Heart left ventricle (tissue), 13 donors: ENCODE measurements around the gene IRS1.

Source experiments
- POLR2A ChIP-seq, 2 donors: fragments of 450-650 bp; IDR thresholded peaks; one replicate each; pipeline ENCODE4 v1.6.1; 2017; ENCODE audit warnings: antibody characterized with exemption in 2 of 2, mild to moderate bottlenecking in 2 of 2, moderate library complexity in 2 of 2
- TF ChIP-seq, protein P1 (sequence below), 12 donors: fragments of 200-600 bp; sonication (generic) in 4 of 12; IDR thresholded peaks; one replicate each; pipeline versions ENCODE4 v1.5.0 to v1.8.0; 2018 to 2022; ENCODE audit warnings: antibody characterized with exemption in 12 of 12, mild to moderate bottlenecking in 5 of 12
- donor health status: ischemic (EF 13 %, LVEDD 7.1; RV severe dilation, severe dysfunction).
- donor health status: DM: no; HTN: yes; CAD: no.
- donor health status: DM: no; HTN: no; CAD: no.
- donor health status: ischemic (EF 25% LVEDD 6.9; RV normal size, moderate dysfunction).
- donor health status: ischemic (EF 25% LVEDD 5.7; RV mildly dilated, moderate dysfunction).
- donor health status: ischemic (EF 35%, LVEDD 5.7; RV mildly dilated, moderate dysfunction).
- donor health status: nonischemic (EF 11% LVEDD 7.7; RV severe dilation, severe dysfunction).
- donor health status: DM: yes; HTN: yes; CAD: no.
- donor health status: PGD.
- donor health status: ischemic (EF 29% LVEDD 5.4; RV normal size, mild dysfunction).
- donor health status: nonischemic (EF 23%, LVEDD 6.1; RV moderate dilation, normal function).

DNA sequence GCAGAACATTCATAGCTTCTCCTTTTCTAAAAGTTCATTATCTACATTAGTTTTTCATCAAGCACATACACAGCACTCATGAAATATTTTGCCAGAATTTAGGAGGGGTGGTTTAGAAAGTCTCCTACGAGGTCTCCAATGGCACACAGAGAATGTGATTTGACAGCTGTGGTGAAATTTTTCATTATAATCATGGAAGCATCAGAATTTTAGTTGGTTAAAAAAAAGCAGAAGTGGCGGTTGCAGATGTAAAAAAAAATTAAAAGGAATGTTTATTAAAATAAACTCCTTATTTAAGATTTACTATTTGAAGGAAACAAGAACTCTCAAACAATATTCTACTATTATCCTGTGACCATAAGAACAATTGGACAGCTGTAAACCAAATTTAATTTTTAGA is 25.4 kb upstream of the IRS1 start:
- TF ChIP-seq, protein P1, sequence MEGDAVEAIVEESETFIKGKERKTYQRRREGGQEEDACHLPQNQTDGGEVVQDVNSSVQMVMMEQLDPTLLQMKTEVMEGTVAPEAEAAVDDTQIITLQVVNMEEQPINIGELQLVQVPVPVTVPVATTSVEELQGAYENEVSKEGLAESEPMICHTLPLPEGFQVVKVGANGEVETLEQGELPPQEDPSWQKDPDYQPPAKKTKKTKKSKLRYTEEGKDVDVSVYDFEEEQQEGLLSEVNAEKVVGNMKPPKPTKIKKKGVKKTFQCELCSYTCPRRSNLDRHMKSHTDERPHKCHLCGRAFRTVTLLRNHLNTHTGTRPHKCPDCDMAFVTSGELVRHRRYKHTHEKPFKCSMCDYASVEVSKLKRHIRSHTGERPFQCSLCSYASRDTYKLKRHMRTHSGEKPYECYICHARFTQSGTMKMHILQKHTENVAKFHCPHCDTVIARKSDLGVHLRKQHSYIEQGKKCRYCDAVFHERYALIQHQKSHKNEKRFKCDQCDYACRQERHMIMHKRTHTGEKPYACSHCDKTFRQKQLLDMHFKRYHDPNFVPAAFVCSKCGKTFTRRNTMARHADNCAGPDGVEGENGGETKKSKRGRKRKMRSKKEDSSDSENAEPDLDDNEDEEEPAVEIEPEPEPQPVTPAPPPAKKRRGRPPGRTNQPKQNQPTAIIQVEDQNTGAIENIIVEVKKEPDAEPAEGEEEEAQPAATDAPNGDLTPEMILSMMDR (IDR thresholded peaks at IDR 0.05): no peak
- TF ChIP-seq POLR2A (IDR thresholded peaks at IDR 0.05): no peak
